NOMO-1 (cell line): ENCODE results near the gene ZC3H6.
"Not testable (repeated sequence)": the region's sequence is repeated elsewhere in the genome, so short reads cannot be mapped to it uniquely, and the experiment has no call there.

Experiments used
- DNase-seq, 2 experiments: peaks; one replicate each; lab custom pipeline; 2025; ENCODE audit not compliant: unreplicated experiment in 2 of 2; lab: John Stamatoyannopoulos, UW

The ZC3H6 gene

GRCh38 chr2:112321375-112322320 lies 46.3 kb downstream of the ZC3H6 start:
- no peak for DNase-seq

DNA sequence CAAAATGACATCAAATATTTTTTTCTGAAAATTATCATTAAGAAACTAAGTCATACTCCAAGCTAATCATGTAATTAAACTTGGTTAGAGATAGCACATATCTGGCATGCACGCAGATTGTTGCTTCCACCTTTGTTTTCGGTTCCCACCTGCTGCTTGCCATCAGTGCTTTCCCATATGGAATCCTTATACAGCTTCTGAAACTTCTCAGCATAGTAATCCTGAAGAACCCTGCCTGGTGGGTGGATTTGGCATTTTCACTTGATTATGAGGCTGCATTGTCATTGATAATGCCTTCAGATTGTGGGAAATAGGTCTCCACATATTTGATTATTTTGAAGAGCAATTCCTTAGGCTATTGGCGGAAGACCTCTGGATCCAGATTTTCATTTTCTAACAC lies 47.5 kb downstream of the ZC3H6 start:
- no peak for DNase-seq

- DNase-seq: no peak
These were observed 56.8 kb downstream of the ZC3H6 start for GRCh38 chr2:112332123-112332696.

DNA sequence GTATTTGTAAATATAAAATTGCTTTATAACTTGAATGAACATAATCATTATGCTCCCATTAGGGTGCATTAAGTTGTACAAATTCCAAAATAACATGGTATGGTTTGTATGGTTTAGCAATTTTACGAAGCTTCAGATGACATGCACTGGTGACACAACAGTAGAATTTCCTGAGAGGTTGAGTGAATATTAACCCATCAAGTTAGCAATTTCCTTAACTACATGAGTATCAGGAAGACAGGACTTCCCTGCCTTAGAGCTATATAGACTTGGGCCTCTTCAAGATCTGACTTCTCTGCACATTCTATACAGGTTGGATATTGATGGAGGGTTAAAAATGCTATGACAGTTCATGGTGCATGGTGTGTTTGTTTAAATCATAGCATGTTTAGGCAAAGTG lies 60.2 kb downstream of the ZC3H6 start:
- DNase-seq: no peak

- DNase-seq: no peak
These were observed 64.6 kb downstream of the ZC3H6 start for GRCh38 chr2:112339986-112340385.

- DNase-seq: no peak
These were observed 65.3 kb downstream of the ZC3H6 start for GRCh38 chr2:112340475-112341267.

DNA sequence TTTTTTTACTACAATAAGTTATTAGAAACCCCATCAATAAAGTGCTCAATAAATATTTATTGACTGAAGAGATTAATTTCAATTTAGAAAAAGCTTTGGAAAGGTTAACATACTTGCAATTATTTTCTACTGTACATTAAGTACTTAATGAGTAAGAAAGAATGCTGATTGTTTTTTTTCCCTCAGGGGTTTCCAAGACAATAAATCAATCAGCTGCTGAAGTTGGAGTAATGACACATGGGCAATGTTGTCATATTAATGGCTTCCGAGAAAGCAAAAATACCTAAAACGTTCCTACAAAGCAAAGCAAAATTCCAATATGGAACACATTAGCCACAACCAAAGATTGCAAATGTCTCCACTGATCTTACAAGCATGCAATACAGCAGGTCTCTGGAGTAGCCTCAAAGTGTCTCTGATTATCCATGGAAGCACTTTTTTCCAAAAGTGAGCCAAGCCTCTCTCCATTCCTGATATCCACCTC lies 66.7 kb downstream of the ZC3H6 start:
- DNase-seq: no peak

- DNase-seq: no peak
These were observed 68.6 kb downstream of the ZC3H6 start for GRCh38 chr2:112343827-112344585.

DNA sequence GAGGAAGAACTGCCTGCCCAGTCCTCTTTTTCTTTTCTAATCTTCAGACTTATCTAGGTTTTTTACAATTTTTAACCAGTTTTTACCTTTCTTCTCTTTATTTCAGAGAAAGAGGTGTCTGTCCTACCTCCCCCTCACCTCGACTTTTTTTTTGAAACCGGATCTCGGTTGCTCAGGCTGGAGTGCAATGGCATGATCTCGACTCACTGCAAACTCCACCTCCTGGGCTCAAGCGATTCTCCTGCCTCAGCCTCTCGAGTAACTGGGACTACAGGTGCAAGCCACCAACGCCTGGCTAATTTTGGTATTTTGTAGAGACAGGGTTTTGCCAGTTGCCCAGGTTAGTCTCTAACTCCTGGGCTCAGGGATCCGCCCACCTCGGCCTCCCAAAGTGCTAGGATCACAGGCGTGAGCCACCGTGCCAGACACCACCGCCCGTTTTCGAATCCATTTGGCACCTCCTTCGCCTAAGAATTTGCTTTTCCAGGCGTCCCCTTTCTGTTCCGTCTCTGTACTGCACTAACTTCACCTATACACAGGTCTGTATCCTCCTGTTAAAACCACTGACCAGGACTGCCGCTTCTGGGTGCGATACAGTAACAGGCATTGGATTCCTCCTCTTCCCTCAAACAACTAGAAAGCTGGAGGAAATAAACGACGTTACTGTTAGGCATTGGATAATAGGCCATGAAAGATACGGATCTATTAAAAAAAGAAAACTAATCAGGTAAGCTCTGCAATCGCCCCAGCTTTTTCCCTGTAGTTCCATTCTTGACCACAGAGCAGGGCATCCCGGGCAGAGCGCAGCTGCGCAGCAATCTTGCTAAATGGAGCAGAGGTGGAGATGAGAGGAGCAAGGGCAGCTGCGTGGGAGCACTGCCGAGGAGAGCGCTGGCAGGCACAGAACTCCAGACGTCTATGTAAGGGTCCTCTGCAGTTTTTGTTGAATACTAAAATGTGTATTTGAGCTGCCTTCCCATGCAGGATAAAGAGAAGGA lies 69.9 kb downstream of the ZC3H6 start:
- DNase-seq: no peak

GRCh38 chr2:112352292-112352691 lies 76.9 kb downstream of the ZC3H6 start:
- not testable (repeated sequence) for DNase-seq

DNA sequence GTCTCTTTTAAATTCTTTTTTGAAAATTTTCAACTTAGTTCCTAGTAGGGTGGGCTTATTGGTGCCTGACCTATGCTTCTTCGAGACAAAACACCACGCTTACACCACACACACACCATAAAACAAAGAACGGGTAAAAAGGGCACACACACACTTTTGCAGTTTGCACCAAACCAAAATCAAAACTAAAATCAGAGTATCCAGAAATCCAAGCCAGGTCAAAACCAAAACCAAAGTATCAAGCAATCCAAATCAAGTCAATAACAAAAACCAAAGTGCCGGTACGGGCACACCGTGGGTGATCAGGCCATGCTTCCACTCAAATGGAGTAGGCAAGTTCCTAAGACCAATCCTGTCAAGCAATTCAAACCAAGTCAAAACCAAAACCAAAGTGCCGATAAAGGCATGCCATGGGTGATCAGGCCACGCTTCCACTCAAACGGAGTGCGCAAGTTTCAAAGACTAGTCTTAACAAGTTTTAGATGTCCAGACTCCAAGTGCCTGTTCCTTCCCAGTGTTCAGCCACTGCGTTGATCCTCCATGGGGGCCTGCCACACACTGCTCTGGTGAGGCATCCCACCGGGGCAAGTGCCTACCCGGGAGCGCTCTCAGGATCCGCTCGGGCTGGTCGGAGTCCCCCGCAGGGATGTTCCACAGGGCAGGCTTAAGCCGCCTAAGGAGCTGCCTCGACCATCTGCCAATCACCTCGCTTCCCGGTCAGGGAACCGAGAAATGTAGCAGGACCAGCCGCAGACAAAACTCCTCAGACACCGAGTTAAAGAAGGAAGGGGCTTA lies 77.6 kb downstream of the ZC3H6 start:
- not testable (repeated sequence) for DNase-seq

GRCh38 chr2:112354335-112354734 lies 78.9 kb downstream of the ZC3H6 start:
- not testable (repeated sequence) for DNase-seq

- not testable (repeated sequence) for DNase-seq
These were observed 84.7 kb downstream of the ZC3H6 start for GRCh38 chr2:112360055-112360454.
